Cardiac fibroblast (primary cell): Measurements from ENCODE around the gene NDRG2.

Experiments used
- DNase-seq, 2 donors: peaks; one replicate each; pipeline versions ENCODE4 v3.0.0 to v3.0.0-alpha.2; 2010; ENCODE audit warnings: low read depth in 2 of 2
- H3K4me3 ChIP-seq, 2 donors: replicated peaks in 1 of 2; 1 replicate in 1 of 2; 2 replicates in 1 of 2; pipeline ENCODE4 v1.5.1; 2011; ENCODE audit warnings: low read depth in 2 of 2, low read length in 2 of 2, mild to moderate bottlenecking in 2 of 2, moderate library complexity in 1 of 2
- TF ChIP-seq, protein P1 (sequence below): IDR thresholded peaks from one replicate; pipeline ENCODE4 v1.5.1; 2011; ENCODE audit warnings: low read depth, mild to moderate bottlenecking, low read length, inconsistent platforms

The NDRG2 gene

DNA sequence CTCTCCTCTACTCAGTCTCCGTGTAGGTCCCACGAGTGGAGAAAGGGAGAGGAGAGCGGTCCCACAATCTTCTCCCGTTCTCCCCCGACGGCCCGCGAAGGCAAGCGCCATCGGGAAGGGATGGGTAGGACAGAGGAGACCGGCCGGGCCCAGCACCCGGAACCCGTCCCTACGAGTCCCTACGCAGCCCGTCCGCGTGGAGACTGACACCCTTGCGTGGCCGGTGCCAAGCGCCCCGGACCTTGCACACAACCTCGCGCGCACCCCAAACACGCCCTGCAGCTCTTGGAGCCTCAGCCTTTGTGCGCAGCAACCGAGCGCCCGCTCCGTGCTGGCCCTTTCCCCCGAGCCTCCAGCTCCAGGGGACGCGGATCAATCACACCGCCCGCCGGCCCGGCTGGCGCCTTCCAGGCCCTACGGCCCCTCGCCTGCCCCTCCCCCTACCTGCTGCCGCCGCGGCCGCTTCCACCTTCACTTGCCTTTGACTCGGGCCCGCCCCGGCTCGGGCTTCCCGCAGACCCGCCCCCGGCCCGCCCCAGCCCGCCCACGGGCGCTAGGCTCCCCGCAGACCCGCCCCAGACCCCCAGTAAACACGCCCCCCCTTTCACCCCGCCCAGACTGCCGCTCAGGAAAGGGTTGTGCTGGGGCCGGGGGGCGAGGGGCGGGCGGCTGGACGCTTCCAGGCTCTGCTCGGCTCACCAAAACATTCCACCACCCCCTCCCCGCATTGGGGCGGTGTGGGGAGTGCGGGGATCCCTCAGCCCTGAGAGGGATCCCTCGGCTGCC is at the start of gene NDRG2:
Gene NDRG2 (minus strand): TSS at position 477 of the 786 bp plus-strand sequence. CDS start 1,746 bp downstream, outside the sequence.
- H3K4me3 ChIP-seq, result peak within 1 kb of the TSS; percentile 30 to 69
- TF ChIP-seq, protein P1, sequence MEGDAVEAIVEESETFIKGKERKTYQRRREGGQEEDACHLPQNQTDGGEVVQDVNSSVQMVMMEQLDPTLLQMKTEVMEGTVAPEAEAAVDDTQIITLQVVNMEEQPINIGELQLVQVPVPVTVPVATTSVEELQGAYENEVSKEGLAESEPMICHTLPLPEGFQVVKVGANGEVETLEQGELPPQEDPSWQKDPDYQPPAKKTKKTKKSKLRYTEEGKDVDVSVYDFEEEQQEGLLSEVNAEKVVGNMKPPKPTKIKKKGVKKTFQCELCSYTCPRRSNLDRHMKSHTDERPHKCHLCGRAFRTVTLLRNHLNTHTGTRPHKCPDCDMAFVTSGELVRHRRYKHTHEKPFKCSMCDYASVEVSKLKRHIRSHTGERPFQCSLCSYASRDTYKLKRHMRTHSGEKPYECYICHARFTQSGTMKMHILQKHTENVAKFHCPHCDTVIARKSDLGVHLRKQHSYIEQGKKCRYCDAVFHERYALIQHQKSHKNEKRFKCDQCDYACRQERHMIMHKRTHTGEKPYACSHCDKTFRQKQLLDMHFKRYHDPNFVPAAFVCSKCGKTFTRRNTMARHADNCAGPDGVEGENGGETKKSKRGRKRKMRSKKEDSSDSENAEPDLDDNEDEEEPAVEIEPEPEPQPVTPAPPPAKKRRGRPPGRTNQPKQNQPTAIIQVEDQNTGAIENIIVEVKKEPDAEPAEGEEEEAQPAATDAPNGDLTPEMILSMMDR, result no peak
- peak in 1 of 2 donors; percentile 63 for DNase-seq

DNA sequence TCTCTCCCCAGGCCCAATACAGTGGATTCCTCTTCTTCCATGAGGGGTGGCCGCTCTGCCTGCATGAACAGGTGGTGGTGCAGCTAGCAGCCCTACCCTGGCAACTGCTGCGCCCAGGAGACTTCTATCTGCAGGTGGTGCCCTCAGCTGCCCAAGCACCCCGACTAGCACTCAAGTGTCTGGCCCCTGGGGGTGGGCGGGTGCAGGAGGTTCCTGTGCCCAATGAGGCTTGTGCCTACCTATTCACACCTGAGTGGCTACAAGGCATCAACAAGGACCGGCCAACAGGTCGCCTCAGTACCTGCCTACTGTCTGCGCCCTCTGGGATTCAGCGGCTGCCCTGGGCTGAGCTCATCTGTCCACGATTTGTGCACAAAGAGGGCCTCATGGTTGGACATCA is 49.1 kb upstream of the NDRG2 start:
- no peak for DNase-seq
- no peak overlapping the region for H3K4me3 ChIP-seq
- TF ChIP-seq, protein P1, result no peak

DNA sequence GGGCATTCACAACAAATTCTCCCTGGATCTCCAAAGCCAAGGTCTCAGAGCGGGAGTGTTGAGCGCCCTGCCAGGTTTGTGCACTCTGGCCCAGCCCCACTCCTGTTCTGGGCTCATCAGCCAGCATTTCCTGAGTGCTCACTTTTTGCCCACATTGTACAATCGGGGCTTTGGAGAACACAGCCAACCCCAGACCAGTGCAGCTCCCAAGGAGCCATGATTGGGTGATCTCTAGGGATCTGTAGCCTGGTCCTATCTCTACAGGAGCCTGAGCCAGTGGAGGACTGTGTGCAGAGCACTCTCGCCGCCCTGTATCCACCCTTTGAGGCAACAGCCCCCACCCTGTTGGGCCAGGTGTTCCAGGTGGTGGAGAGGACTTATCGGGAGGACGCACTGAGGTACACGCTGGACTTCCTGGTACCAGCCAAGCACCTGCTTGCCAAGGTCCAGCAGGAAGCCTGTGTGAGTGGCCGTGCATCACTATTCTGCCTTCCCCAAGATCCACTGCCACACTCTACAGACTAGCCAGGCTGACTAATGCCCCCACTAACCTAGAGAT is 48.0 kb upstream of the NDRG2 start:
- TF ChIP-seq, protein P1, result no peak
- no peak overlapping the region for H3K4me3 ChIP-seq
- DNase-seq, result no peak

DNA sequence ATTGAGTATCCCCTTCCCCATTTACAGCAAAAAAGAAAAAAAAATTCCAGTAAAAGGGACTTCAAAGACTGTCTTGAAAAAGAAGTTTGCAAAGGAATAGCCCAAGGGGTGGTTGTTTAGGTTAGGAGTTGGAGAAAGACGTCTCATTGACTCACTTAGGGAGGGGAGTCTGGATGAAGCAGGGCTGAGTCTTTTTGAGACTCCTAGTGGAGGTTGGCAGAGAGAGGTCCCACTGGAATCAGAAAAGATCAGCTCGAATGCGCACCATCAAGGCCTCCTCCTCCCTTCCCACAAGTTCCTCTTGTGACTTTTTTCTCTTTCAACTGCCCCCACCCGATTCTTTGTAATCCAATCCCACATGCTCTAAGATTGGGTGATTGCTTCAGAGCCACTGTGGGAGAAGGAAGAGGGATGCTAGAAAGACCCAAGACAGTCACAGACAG is 47.2 kb upstream of the NDRG2 start:
- peak; percentile 83 to 90 for DNase-seq
- peak overlapping the region; percentile 67 to 76 for H3K4me3 ChIP-seq
- TF ChIP-seq, protein P1, result peak; percentile 4

DNA sequence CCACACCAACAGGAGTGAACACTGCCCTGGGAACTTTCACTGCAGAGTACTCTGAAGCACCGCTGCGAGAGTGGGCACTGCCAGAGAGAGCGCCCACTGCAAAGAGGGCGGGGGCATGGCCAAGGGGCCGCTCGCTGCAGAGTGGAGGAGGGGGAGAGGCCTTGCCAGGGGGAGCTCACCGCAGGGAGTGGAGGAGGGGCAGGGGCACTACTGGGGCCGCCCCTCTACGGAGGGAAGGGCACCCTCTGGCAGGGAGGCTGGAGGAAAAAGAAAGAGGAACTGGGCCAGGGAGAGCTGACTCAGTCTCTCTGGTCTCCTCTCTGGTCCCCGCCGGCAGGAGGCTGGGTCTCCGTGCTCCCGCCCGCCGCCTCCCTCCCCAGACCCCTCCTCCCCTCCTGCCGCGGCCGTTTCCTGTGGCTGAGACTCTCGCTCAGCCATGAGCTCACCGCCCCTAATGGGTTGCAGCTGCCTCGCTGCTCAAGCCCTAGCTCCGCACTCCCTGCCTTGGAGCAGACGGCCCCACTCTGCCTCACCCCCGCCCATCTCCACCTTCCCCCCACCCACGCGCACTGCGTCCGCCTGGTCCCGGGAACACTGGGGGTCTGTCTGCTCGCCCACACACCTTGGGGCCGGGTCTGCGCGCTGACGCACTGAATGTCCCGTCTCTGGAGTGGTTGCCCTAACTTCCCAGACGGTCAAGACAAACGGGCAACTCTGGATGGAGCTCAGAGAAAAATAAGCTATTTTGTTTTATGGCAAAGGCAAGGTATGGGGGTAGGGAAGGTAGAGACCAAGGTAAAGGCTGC is 46.6 kb upstream of the NDRG2 start:
- TF ChIP-seq, protein P1, result no peak
- H3K4me3 ChIP-seq, result peak overlapping the region; percentile 67 to 76
- peak; percentile 92 to 94 for DNase-seq

DNA sequence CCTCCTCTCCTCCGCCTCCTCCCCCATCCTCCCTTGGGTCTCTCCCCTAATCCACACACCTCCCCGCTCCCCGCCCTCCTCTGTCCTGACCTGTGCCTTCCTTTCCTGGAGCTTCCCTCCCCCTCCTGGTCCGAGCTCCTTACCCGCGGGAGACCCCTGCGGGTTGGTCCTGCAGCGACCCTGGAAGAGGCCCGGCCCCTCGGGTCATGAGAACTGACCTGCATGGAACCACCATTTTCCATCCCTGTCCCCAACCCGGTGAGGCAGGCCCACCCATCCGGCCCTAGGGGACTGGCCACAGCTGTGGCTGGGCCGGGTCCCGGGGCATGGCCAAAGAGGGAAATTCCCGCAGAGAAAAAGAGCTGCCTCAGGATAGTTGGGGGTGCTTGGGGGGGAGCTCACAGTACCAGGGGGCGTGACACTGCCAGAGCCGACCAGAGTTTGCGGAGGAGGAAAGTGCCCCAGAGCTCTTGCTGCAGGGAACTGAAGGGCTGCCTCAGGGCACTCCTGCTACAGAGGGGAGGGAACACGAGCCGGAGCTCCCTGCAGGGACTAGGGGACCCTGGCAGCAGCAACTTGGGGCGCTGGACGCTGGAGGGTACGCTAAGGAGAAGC is 45.9 kb upstream of the NDRG2 start:
- TF ChIP-seq, protein P1, result no peak
- H3K4me3 ChIP-seq, result peak overlapping the region; percentile 67 to 76
- peak; percentile 48 to 55 for DNase-seq
